HepG2 (cell line): ENCODE data around the gene ZC3H4. TPM values are rescaled to one million over a fixed set of nuclear protein-coding genes. Genes with fewer than 3 reads are reported as not detected.

Experiments
- ARNT2 ChIP-seq: sonication (generic); formaldehyde crosslinking; IDR thresholded peaks from 2 replicates; pipeline ENCODE4 v1.8.0; 2022; ENCODE audit warnings: mild to moderate bottlenecking, low read depth, missing genetic modification reagents, moderate library complexity
- HNRNPUL1 ChIP-seq: fragments of 200-400 bp; formaldehyde crosslinking; IDR thresholded peaks from 2 replicates; pipeline ENCODE4 v1.6.1; 2017; ENCODE audit warnings: low read depth, mild to moderate bottlenecking, low read length, moderate library complexity
- MAZ ChIP-seq, 2 experiments: sonication (generic) in 1 of 2; formaldehyde crosslinking in 1 of 2; IDR thresholded peaks; 2 replicates each; pipeline versions ENCODE4 v1.5.0 to v1.6.1; 2012 to 2020; ENCODE audit warnings: low read depth in 2 of 2, mild to moderate bottlenecking in 2 of 2, borderline replicate concordance in 1 of 2, improper control_type of control experiment in 1 of 2, low read length in 1 of 2, missing genetic modification reagents in 1 of 2, moderate library complexity in 1 of 2
- MIER3 ChIP-seq: IDR thresholded peaks from 2 replicates; pipeline ENCODE4 v1.6.1; 2016; ENCODE audit warnings: missing compliant biosample characterization, borderline replicate concordance
- RNF2 ChIP-seq: fragments of 450-650 bp; conservative IDR thresholded peaks from 2 replicates; pipeline ENCODE4 v1.6.1; 2016; ENCODE audit warnings: low read depth
- TBP ChIP-seq: sonication (generic); formaldehyde crosslinking; IDR thresholded peaks from 2 replicates; pipeline ENCODE4 v1.5.0; 2020; ENCODE audit warnings: missing genetic modification reagents
- ZBTB42 ChIP-seq: sonication (generic); formaldehyde crosslinking; IDR thresholded peaks from 2 replicates; pipeline ENCODE4 v1.5.0; 2020; ENCODE audit warnings: mild to moderate bottlenecking, missing genetic modification reagents
- ZNF556 ChIP-seq: sonication (generic); formaldehyde crosslinking; IDR thresholded peaks from 2 replicates; pipeline ENCODE4 v1.4.0; 2020; ENCODE audit warnings: mild to moderate bottlenecking, missing genetic modification reagents, borderline replicate concordance
- ZNF558 ChIP-seq: sonication (generic); formaldehyde crosslinking; IDR thresholded peaks from 2 replicates; pipeline ENCODE4 v1.9.0; 2022; ENCODE audit warnings: mild to moderate bottlenecking, missing genetic modification reagents, borderline replicate concordance
- ZNF678 ChIP-seq: sonication (generic); formaldehyde crosslinking; IDR thresholded peaks from 2 replicates; pipeline ENCODE4 v1.4.0; 2020; ENCODE audit warnings: mild to moderate bottlenecking, missing genetic modification reagents
- ZNF850 ChIP-seq: sonication (generic); formaldehyde crosslinking; conservative IDR thresholded peaks from 2 replicates; pipeline ENCODE4 v1.9.0; 2021; ENCODE audit warnings: mild to moderate bottlenecking, missing genetic modification reagents
- ZNF891 ChIP-seq: sonication (generic); formaldehyde crosslinking; IDR thresholded peaks from 2 replicates; pipeline ENCODE4 v1.5.0; 2020; ENCODE audit warnings: mild to moderate bottlenecking, missing genetic modification reagents
- polyA plus RNA-seq, 8 experiments: library from polyadenylated mRNA; depleted of rRNA in 3 of 8; stranded (reverse) in 7 of 8; unstranded in 1 of 8; fragments of >200 nt; fragmentation: Illumina TruSeq in 4 of 8; extraction: Trizol in 4 of 8; gene quantifications; 2 replicates each; pipeline versions ENCODE4 v1.2.1 to v1.2.3, GENCODE V29; 2011 to 2016; ENCODE audit warnings: low read depth in 4 of 8, missing spikeins in 1 of 8, mixed read lengths in 1 of 8; ENCODE audit not compliant: insufficient read depth in 1 of 8
- total RNA-seq, 5 experiments: library from RNA; depleted of rRNA; stranded (reverse); fragments of >200 nt; fragmentation: Illumina TruSeq; extraction: Trizol; gene quantifications; 2 replicates each; pipeline ENCODE4 v1.2.3, GENCODE V29; 2016; ENCODE audit warnings: low read depth in 1 of 5
- TF ChIP-seq, protein P1 (sequence below): sonication (generic); formaldehyde crosslinking; IDR thresholded peaks from 2 replicates; pipeline ENCODE4 v1.5.1; 2020; ENCODE audit warnings: mild to moderate bottlenecking, missing genetic modification reagents, borderline replicate concordance
- TF ChIP-seq, protein P2 (sequence below): sonication (generic); formaldehyde crosslinking; IDR thresholded peaks from 2 replicates; pipeline ENCODE4 v1.4.0; 2020; ENCODE audit warnings: missing genetic modification reagents, borderline replicate concordance
- TF ChIP-seq, protein P3 (sequence below): sonication (generic); formaldehyde crosslinking; IDR thresholded peaks from 2 replicates; pipeline ENCODE4 v1.4.0; 2020; ENCODE audit warnings: mild to moderate bottlenecking, missing genetic modification reagents
- TF ChIP-seq, protein P4 (sequence below): IDR thresholded peaks from 2 replicates; pipeline ENCODE4 v1.6.1; 2016; ENCODE audit warnings: missing genetic modification reagents, missing compliant biosample characterization
- TF ChIP-seq, protein P5 (sequence below): IDR thresholded peaks from 2 replicates; pipeline ENCODE4 v1.6.1; 2012; ENCODE audit warnings: inconsistent platforms

ZC3H4 gene
- total and polyA plus RNA-seq, 2 of the 13 experiments (the other 11 are each of a cell fraction or from before 2014, with no cell fraction given) = 1.8 to 10.7 TPM

DNA sequence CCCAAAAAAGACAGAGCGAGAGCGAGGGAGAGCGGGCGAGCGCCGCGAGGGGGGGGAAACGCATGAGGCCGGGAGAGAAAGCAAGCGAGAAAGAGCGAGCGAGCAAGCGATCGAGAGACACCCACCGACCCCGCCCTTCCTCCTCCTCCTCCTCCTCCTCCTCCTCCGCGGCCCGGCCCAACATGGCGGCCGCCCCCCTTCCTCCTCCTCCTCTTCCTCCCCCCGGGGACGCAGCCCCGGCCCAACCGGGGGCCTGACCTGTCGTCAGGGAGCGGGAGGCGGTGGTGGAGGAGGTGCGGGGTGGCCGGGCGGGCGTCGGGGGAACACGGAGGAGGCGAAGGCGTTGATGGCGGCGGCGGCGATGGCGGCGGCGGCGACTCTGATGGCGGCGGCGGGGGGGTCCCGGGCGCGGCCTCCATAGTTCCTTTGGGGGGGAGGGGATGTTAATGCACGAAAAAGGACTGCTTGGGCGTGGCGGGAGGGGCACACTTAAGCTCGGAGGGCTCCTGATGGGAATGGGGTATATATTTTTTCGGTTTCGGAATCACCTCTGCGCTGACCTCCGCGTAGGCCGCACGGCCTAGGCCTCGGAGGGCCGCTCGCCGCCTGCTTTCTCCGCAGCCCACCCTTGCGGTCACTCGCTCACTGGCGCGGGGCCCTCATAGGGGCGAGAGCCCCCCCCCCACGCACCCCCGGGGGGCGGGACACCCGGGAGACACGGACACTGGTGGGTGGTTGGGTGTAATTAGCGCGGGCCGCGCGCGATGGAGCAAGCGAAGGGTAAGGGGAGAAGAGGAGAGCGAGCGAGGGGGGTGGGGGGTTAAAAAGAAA lies 1.2 kb downstream of the ZC3H4 start (continued):
- TF ChIP-seq, protein P1, sequence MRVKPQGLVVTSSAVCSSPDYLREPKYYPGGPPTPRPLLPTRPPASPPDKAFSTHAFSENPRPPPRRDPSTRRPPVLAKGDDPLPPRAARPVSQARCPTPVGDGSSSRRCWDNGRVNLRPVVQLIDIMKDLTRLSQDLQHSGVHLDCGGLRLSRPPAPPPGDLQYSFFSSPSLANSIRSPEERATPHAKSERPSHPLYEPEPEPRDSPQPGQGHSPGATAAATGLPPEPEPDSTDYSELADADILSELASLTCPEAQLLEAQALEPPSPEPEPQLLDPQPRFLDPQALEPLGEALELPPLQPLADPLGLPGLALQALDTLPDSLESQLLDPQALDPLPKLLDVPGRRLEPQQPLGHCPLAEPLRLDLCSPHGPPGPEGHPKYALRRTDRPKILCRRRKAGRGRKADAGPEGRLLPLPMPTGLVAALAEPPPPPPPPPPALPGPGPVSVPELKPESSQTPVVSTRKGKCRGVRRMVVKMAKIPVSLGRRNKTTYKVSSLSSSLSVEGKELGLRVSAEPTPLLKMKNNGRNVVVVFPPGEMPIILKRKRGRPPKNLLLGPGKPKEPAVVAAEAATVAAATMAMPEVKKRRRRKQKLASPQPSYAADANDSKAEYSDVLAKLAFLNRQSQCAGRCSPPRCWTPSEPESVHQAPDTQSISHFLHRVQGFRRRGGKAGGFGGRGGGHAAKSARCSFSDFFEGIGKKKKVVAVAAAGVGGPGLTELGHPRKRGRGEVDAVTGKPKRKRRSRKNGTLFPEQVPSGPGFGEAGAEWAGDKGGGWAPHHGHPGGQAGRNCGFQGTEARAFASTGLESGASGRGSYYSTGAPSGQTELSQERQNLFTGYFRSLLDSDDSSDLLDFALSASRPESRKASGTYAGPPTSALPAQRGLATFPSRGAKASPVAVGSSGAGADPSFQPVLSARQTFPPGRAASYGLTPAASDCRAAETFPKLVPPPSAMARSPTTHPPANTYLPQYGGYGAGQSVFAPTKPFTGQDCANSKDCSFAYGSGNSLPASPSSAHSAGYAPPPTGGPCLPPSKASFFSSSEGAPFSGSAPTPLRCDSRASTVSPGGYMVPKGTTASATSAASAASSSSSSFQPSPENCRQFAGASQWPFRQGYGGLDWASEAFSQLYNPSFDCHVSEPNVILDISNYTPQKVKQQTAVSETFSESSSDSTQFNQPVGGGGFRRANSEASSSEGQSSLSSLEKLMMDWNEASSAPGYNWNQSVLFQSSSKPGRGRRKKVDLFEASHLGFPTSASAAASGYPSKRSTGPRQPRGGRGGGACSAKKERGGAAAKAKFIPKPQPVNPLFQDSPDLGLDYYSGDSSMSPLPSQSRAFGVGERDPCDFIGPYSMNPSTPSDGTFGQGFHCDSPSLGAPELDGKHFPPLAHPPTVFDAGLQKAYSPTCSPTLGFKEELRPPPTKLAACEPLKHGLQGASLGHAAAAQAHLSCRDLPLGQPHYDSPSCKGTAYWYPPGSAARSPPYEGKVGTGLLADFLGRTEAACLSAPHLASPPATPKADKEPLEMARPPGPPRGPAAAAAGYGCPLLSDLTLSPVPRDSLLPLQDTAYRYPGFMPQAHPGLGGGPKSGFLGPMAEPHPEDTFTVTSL (CRISPR knock-in tag) = no peak
- TF ChIP-seq ZNF850 (peak; percentile 71; the same call in 1 of the 2 replicates), ZNF678 (CRISPR knock-in tag) (peak; percentile 13; the same call in 1 of the 2 replicates), ARNT2 (peak; percentile 51; the same call in 1 of the 2 replicates), ZNF558 (peak; percentile 83; the same call in 1 of the 2 replicates), TBP (CRISPR knock-in tag) (no peak), ZNF556 (0 out of 2 replicates have a peak, but pooled peaks have one; percentile 28), HNRNPUL1 (no peak), MAZ (IDR thresholded peaks at IDR 0.05; ENCODE audit: borderline replicate concordance, low read depth, low read length) (no peak; the same call in none of the 2 replicates), MAZ (CRISPR knock-in tag; IDR thresholded peaks at IDR 0.05; ENCODE audit: low read depth) (peak; percentile 69), RNF2 (no peak), ZBTB42 (peak; percentile 27; the same call in 1 of the 2 replicates), MIER3 (CRISPR knock-in tag) (peak; percentile 19; the same call in 1 of the 2 replicates), ZNF891 (CRISPR knock-in tag) (0 out of 2 replicates have a peak, but pooled peaks have one; percentile 14)
- TF ChIP-seq, protein P2, sequence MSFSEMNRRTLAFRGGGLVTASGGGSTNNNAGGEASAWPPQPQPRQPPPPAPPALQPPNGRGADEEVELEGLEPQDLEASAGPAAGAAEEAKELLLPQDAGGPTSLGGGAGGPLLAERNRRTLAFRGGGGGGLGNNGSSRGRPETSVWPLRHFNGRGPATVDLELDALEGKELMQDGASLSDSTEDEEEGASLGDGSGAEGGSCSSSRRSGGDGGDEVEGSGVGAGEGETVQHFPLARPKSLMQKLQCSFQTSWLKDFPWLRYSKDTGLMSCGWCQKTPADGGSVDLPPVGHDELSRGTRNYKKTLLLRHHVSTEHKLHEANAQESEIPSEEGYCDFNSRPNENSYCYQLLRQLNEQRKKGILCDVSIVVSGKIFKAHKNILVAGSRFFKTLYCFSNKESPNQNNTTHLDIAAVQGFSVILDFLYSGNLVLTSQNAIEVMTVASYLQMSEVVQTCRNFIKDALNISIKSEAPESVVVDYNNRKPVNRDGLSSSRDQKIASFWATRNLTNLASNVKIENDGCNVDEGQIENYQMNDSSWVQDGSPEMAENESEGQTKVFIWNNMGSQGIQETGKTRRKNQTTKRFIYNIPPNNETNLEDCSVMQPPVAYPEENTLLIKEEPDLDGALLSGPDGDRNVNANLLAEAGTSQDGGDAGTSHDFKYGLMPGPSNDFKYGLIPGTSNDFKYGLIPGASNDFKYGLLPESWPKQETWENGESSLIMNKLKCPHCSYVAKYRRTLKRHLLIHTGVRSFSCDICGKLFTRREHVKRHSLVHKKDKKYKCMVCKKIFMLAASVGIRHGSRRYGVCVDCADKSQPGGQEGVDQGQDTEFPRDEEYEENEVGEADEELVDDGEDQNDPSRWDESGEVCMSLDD (CRISPR knock-in tag) = 0 out of 2 replicates have a peak, but pooled peaks have one; percentile 68
- TF ChIP-seq, protein P3, sequence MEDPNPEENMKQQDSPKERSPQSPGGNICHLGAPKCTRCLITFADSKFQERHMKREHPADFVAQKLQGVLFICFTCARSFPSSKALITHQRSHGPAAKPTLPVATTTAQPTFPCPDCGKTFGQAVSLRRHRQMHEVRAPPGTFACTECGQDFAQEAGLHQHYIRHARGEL = 0 out of 2 replicates have a peak, but pooled peaks have one; percentile 65
- TF ChIP-seq, protein P4, sequence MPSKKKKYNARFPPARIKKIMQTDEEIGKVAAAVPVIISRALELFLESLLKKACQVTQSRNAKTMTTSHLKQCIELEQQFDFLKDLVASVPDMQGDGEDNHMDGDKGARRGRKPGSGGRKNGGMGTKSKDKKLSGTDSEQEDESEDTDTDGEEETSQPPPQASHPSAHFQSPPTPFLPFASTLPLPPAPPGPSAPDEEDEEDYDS (CRISPR knock-in tag) = peak; percentile 49
- TF ChIP-seq, protein P5, sequence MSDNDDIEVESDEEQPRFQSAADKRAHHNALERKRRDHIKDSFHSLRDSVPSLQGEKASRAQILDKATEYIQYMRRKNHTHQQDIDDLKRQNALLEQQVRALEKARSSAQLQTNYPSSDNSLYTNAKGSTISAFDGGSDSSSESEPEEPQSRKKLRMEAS = peak; percentile 80
